ENCODE results near the gene RBFOX2. TPM values are rescaled to one million over a fixed set of nuclear protein-coding genes. Genes with fewer than 3 reads are reported as not detected.

Gene RBFOX2
- total and polyA plus RNA-seq, 2 of the 13 experiments (the other 11 are each of a cell fraction or from before 2014, with no cell fraction given): 37.3 to 40.4 TPM

DNA sequence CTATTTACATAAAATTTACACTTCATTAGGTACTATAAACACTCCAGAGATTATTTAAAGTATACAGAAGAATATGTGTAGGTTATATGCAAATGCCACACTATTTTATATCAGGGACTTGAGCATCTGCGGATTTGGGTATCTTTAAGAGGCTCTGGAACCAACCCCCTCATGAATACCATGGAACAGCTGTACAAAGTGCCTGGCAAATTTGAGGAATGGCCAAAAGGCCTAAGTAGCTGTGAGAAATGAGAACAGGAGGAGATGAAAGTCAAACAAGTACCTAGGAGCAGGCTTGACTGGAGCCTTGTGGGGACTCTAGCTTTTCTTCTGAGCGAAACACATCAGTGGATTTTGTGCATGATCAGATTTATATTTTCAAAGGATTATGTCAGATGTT is 149.3 kb downstream of the RBFOX2 start (continued):
- TF ChIP-seq, protein P1, sequence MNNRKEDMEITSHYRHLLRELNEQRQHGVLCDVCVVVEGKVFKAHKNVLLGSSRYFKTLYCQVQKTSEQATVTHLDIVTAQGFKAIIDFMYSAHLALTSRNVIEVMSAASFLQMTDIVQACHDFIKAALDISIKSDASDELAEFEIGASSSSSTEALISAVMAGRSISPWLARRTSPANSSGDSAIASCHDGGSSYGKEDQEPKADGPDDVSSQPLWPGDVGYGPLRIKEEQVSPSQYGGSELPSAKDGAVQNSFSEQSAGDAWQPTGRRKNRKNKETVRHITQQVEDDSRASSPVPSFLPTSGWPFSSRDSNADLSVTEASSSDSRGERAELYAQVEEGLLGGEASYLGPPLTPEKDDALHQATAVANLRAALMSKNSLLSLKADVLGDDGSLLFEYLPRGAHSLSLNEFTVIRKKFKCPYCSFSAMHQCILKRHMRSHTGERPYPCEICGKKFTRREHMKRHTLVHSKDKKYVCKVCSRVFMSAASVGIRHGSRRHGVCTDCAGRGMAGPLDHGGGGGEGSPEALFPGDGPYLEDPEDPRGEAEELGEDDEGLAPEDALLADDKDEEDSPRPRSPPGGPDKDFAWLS (CRISPR knock-in tag; IDR thresholded peaks at IDR 0.05; ENCODE audit: borderline replicate concordance): no peak
- TF ChIP-seq NFKB2 (CRISPR knock-in tag; IDR thresholded peaks at IDR 0.05; ENCODE audit: borderline replicate concordance): no peak
- TF ChIP-seq, protein P2, sequence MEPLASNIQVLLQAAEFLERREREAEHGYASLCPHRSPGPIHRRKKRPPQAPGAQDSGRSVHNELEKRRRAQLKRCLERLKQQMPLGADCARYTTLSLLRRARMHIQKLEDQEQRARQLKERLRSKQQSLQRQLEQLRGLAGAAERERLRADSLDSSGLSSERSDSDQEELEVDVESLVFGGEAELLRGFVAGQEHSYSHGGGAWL (CRISPR knock-in tag; IDR thresholded peaks at IDR 0.05): no peak
- no peak for TF ChIP-seq HMG20B (CRISPR knock-in tag; conservative IDR thresholded peaks at IDR 0.05)
- no peak for TF ChIP-seq KMT2B (CRISPR knock-in tag; IDR thresholded peaks at IDR 0.05)
- TF ChIP-seq POLR2AphosphoS2 (IDR thresholded peaks at IDR 0.05; ENCODE audit: low read depth, low read length): no peak
- TF ChIP-seq DMAP1 (CRISPR knock-in tag; IDR thresholded peaks at IDR 0.05): no peak
- TF ChIP-seq HNRNPL (IDR thresholded peaks at IDR 0.05; ENCODE audit: low read depth, low read length): no peak
- TF ChIP-seq ZNF256 (CRISPR knock-in tag; conservative IDR thresholded peaks at IDR 0.05): no peak

DNA sequence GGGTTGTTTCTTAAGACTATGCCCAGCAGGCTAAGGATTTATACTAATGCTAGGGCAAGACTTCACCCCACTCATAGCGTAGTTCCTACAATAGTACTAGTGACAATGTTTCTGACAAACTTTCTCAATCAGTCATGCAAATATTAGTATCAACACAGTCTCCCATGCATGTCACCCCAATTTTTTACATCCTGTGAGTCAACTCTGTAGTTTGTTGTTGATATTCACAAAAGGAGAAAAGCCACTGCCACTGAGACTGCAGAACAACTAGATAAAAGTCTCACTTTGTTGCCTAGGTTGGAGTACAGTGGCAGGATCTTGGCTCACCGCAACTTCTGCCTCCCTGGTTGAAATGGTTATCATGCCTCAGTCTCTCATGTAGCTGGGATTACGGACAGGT is 155.2 kb downstream of the RBFOX2 start:
- 96% methylated on average over 3 of the region's 3 CpGs for WGBS (ENCODE audit: low lambda C conversion rate)
- no TSS peak for BruUV-seq (replicated peaks)
- FAIRE-seq (no peak), DNase-seq (ENCODE audit: low spot score) (no peak), ATAC-seq (no peak)
- intact Hi-C loops (cut with micrococcal nuclease; ENCODE audit: unreplicated experiment) (no loop called here), in situ Hi-C loops (cut with HindIII; ENCODE audit: extremely low pct_ligation_motif_present, low pct_unique_long_range_greater_than_20kb) (no loop called here)
- Histone ChIP-seq H3K4me3 (replicated peaks in 1 of 3; ENCODE audit: insufficient read depth in 1 of 3, low read depth in 2 of 3, low read length in 3 of 3) (no peak overlapping the region), H3K27me3 (ENCODE audit: control insufficient read depth in 1 of 2, insufficient read depth in 2 of 2, low read length in 2 of 2) (no peaks in the 10 kb centered on the region), H3K79me2 (ENCODE audit: insufficient read depth, low read length) (peaks cover 4% of the 10 kb centered on the region), H3K27ac (ENCODE audit: extremely low read length, insufficient read depth, low read length) (no peak overlapping the region), H3K4me1 (ENCODE audit: insufficient read depth, low read length) (no peaks in the 10 kb centered on the region), H3K9ac (ENCODE audit: insufficient read depth, low read depth, low read length) (no peak overlapping the region), H2AFZ (ENCODE audit: low read length) (no peak overlapping the region), H4K20me1 (ENCODE audit: insufficient read depth, low read length) (no peaks in the 10 kb centered on the region), H3K9me3 (ENCODE audit: low read length) (no peaks in the 10 kb centered on the region), H3K4me2 (ENCODE audit: low read depth, low read length) (no peak overlapping the region), H3K36me3 (replicated peaks in 1 of 2; ENCODE audit: control insufficient read depth in 1 of 2, insufficient read depth in 2 of 2, low read length in 2 of 2) (no peaks in the 10 kb centered on the region)
- POLR2A ChIA-PET: no interaction called here
- CTCF ChIA-PET (ENCODE audit: low intra/inter-chr PET ratio, low total read pairs): no interaction called here
- TF ChIP-seq, protein P3, sequence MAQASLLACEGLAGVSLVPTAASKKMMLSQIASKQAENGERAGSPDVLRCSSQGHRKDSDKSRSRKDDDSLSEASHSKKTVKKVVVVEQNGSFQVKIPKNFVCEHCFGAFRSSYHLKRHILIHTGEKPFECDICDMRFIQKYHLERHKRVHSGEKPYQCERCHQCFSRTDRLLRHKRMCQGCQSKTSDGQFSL (CRISPR knock-in tag; IDR thresholded peaks at IDR 0.05): no peak
- TF ChIP-seq ZNF776 (CRISPR knock-in tag; IDR thresholded peaks at IDR 0.05): no peak
- TF ChIP-seq ZNF678 (CRISPR knock-in tag; IDR thresholded peaks at IDR 0.05): no peak
- no peak for TF ChIP-seq ZNF180 (CRISPR knock-in tag; IDR thresholded peaks at IDR 0.05; ENCODE audit: borderline replicate concordance, low read depth)
- no peak for TF ChIP-seq MTA3 (CRISPR knock-in tag; IDR thresholded peaks at IDR 0.05)
- TF ChIP-seq ZEB1 (IDR thresholded peaks at IDR 0.05; ENCODE audit: insufficient replicate concordance, low read depth): no peak
- TF ChIP-seq, protein P4, sequence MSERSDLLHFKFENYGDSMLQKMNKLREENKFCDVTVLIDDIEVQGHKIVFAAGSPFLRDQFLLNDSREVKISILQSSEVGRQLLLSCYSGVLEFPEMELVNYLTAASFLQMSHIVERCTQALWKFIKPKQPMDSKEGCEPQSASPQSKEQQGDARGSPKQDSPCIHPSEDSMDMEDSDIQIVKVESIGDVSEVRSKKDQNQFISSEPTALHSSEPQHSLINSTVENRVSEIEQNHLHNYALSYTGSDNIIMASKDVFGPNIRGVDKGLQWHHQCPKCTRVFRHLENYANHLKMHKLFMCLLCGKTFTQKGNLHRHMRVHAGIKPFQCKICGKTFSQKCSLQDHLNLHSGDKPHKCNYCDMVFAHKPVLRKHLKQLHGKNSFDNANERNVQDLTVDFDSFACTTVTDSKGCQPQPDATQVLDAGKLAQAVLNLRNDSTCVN (CRISPR knock-in tag; IDR thresholded peaks at IDR 0.05; ENCODE audit: borderline replicate concordance): no peak
- no peak for TF ChIP-seq ZNF790 (CRISPR knock-in tag; IDR thresholded peaks at IDR 0.05; ENCODE audit: borderline replicate concordance)
- TF ChIP-seq ASH2L (IDR thresholded peaks at IDR 0.05; ENCODE audit: insufficient read length, low read depth, low read length): no peak
- TF ChIP-seq PAF1 (CRISPR knock-in tag; IDR thresholded peaks at IDR 0.05): no peak
- TF ChIP-seq ZNF564 (CRISPR knock-in tag; IDR thresholded peaks at IDR 0.05): no peak
- TF ChIP-seq NFE2L2 (IDR thresholded peaks at IDR 0.05; ENCODE audit: low read length): no peak
- no peak for TF ChIP-seq AKAP8 (CRISPR knock-in tag; IDR thresholded peaks at IDR 0.05)
- no peak for TF ChIP-seq ZNF616 (CRISPR knock-in tag; IDR thresholded peaks at IDR 0.05; ENCODE audit: low read depth)
- TF ChIP-seq ZNF878 (CRISPR knock-in tag; IDR thresholded peaks at IDR 0.05): no peak
